Central memory CD4-positive, alpha-beta T cell (primary cell): ENCODE measurements around the gene MRPL48.
A peak's percentile ranks its signal among the peaks of the same experiment; 100 is the strongest.
"Not testable (repeated sequence)": the region's sequence is repeated elsewhere in the genome, so short reads cannot be mapped to it uniquely, and the experiment has no call there.

Experiments
- DNase-seq: peaks from one replicate; pipeline ENCODE4 v3.0.0; 2022

MRPL48 gene

GRCh38 chr11:73779084-73779902 is 8.4 kb upstream of the MRPL48 start:
- DNase-seq, result peak; percentile 97

GRCh38 chr11:73781303-73781702 is 6.4 kb upstream of the MRPL48 start:
- DNase-seq, result no peak

GRCh38 chr11:73783483-73784020 is 4.1 kb upstream of the MRPL48 start:
- no peak for DNase-seq

GRCh38 chr11:73784080-73784634 is 3.5 kb upstream of the MRPL48 start:
- DNase-seq, result no peak

GRCh38 chr11:73784734-73785133 is 2.9 kb upstream of the MRPL48 start:
- DNase-seq, result no peak

GRCh38 chr11:73785467-73785866 is 2.2 kb upstream of the MRPL48 start:
- DNase-seq, result not testable (repeated sequence)

- DNase-seq, result no peak
These were observed 527 bp upstream of the MRPL48 start for GRCh38 chr11:73787051-73787642.

GRCh38 chr11:73789279-73789670 is 1.6 kb downstream of the MRPL48 start:
- no peak for DNase-seq

- no peak for DNase-seq
These were observed 4.9 kb downstream of the MRPL48 start for GRCh38 chr11:73792584-73792983.

- DNase-seq, result no peak
These were observed 8.4 kb downstream of the MRPL48 start for GRCh38 chr11:73795925-73796632.

GRCh38 chr11:73797457-73797856 is 9.8 kb downstream of the MRPL48 start:
- no peak for DNase-seq

- DNase-seq, result no peak
These were observed 12.7 kb downstream of the MRPL48 start for GRCh38 chr11:73800276-73800806.

- DNase-seq, result no peak
These were observed 13.5 kb downstream of the MRPL48 start for GRCh38 chr11:73801136-73801535.

- no peak for DNase-seq
These were observed 17.0 kb downstream of the MRPL48 start for GRCh38 chr11:73804712-73805111.

GRCh38 chr11:73808052-73808451 is 20.4 kb downstream of the MRPL48 start:
- no peak for DNase-seq

GRCh38 chr11:73810637-73811036 is 23.0 kb downstream of the MRPL48 start:
- DNase-seq, result no peak

- DNase-seq, result no peak
These were observed 24.6 kb downstream of the MRPL48 start for GRCh38 chr11:73812234-73812633.

- no peak for DNase-seq
These were observed 27.1 kb downstream of the MRPL48 start for GRCh38 chr11:73814812-73815211.

GRCh38 chr11:73818846-73819245 is 31.2 kb downstream of the MRPL48 start:
- no peak for DNase-seq

- DNase-seq, result no peak
These were observed 42.6 kb downstream of the MRPL48 start for GRCh38 chr11:73830261-73830660.

GRCh38 chr11:73833067-73833466 is 45.4 kb downstream of the MRPL48 start:
- no peak for DNase-seq

GRCh38 chr11:73838443-73839122 is 50.9 kb downstream of the MRPL48 start:
- no peak for DNase-seq

- DNase-seq, result no peak
These were observed 51.4 kb downstream of the MRPL48 start for GRCh38 chr11:73839123-73839457.
